PFSK-1 (cell line): Measurements from ENCODE around the gene SPACA6.
A peak's percentile ranks its signal among the peaks of the same experiment; 100 is the strongest.

ENCODE experiments used
- FOXP2 ChIP-seq: optimal IDR thresholded peaks from 2 replicates; pipeline ENCODE3; 2011; ENCODE audit warnings: borderline replicate concordance, control low read depth, inconsistent platforms; ENCODE audit not compliant: insufficient read depth; ENCODE audit errors: extremely low read length, extremely low read depth
- POLR2AphosphoS5 ChIP-seq: IDR thresholded peaks from 2 replicates; pipeline ENCODE4 v1.6.1; 2012; ENCODE audit warnings: low read depth, mild to moderate bottlenecking, control low read depth, low read length, moderate library complexity
- SIN3A ChIP-seq: IDR thresholded peaks from 2 replicates; pipeline ENCODE4 v1.6.1; 2012; ENCODE audit warnings: mild to moderate bottlenecking, low read length, moderate library complexity, borderline replicate concordance; ENCODE audit not compliant: insufficient read depth
- TAF1 ChIP-seq: IDR thresholded peaks from 2 replicates; pipeline ENCODE4 v1.6.1; 2012; ENCODE audit warnings: low read length, control low read depth, borderline replicate concordance; ENCODE audit not compliant: insufficient read depth
- TF ChIP-seq, protein P1 (sequence below), 2 experiments: IDR thresholded peaks; 2 replicates each; pipeline versions ENCODE4 v1.6.1 to v1.8.0; 2011 to 2012; ENCODE audit warnings: low read depth in 2 of 2, low read length in 2 of 2, control low read depth in 1 of 2, inconsistent platforms in 1 of 2, mild to moderate bottlenecking in 1 of 2, moderate library complexity in 1 of 2; ENCODE audit not compliant: insufficient read depth in 1 of 2

The SPACA6 gene

DNA sequence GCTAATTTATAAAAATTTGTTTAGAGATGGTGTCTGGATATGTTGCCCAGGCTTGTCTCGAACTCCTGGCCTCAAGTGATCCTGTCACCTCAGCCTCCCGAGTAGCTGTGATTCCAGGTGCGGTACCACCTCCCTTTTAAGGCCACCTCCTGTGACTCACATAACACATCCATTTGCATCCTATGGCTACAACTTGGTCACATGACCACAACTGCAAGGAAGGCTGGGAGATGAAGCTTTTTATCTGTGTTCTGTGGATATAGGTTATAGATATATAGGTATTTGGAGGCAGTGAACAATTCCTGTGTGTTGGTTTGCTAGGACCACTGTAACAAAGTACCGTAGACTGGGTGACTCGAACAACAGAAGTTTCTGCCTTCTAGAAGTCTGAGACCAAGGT is 6.0 kb downstream of the SPACA6 start:
- no peak for TF ChIP-seq SIN3A
- no peak for TF ChIP-seq FOXP2
- TF ChIP-seq TAF1, result no peak
- TF ChIP-seq, protein P1, sequence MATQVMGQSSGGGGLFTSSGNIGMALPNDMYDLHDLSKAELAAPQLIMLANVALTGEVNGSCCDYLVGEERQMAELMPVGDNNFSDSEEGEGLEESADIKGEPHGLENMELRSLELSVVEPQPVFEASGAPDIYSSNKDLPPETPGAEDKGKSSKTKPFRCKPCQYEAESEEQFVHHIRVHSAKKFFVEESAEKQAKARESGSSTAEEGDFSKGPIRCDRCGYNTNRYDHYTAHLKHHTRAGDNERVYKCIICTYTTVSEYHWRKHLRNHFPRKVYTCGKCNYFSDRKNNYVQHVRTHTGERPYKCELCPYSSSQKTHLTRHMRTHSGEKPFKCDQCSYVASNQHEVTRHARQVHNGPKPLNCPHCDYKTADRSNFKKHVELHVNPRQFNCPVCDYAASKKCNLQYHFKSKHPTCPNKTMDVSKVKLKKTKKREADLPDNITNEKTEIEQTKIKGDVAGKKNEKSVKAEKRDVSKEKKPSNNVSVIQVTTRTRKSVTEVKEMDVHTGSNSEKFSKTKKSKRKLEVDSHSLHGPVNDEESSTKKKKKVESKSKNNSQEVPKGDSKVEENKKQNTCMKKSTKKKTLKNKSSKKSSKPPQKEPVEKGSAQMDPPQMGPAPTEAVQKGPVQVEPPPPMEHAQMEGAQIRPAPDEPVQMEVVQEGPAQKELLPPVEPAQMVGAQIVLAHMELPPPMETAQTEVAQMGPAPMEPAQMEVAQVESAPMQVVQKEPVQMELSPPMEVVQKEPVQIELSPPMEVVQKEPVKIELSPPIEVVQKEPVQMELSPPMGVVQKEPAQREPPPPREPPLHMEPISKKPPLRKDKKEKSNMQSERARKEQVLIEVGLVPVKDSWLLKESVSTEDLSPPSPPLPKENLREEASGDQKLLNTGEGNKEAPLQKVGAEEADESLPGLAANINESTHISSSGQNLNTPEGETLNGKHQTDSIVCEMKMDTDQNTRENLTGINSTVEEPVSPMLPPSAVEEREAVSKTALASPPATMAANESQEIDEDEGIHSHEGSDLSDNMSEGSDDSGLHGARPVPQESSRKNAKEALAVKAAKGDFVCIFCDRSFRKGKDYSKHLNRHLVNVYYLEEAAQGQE (IDR thresholded peaks at IDR 0.05; ENCODE audit: insufficient read depth in 1 of 2, low read depth in 2 of 2, low read length in 2 of 2), result no peak
- no peak for TF ChIP-seq POLR2AphosphoS5

DNA sequence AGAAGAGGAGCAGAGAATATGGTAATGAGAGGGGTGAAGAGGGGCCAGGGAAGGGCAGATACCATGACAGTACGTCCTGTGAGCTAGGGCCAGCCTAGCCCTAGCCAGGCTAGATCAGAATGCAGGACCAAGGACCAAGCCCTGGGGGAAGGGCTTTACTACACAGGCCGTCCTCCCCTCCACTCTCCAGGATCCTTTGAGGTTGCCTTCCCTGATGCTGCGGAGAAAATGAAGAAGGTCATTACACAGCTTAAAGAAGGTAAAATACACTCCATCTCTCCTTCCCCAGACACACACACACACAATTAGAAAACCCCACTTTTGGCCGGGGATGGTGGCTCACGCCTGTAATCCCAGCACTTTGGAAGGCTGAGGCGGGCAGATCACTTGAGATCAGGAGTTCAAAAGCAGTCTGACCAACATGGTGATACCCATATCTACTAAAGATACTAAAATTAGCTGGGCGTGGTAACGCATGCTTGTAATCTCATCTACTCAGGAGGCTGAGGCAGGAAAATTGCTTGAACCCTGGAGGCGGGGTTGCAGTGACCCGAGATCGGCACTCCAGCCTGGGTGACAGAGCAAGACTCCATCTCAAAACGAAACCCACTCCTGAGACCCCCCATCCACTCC is 8.5 kb downstream of the SPACA6 start:
- TF ChIP-seq TAF1 (no peak), POLR2AphosphoS5 (no peak; the same call in 1 of the 2 replicates), SIN3A (no peak), FOXP2 (no peak)
- TF ChIP-seq, protein P1 (IDR thresholded peaks at IDR 0.05; ENCODE audit: insufficient read depth in 1 of 2, low read depth in 2 of 2, low read length in 2 of 2), result no peak

DNA sequence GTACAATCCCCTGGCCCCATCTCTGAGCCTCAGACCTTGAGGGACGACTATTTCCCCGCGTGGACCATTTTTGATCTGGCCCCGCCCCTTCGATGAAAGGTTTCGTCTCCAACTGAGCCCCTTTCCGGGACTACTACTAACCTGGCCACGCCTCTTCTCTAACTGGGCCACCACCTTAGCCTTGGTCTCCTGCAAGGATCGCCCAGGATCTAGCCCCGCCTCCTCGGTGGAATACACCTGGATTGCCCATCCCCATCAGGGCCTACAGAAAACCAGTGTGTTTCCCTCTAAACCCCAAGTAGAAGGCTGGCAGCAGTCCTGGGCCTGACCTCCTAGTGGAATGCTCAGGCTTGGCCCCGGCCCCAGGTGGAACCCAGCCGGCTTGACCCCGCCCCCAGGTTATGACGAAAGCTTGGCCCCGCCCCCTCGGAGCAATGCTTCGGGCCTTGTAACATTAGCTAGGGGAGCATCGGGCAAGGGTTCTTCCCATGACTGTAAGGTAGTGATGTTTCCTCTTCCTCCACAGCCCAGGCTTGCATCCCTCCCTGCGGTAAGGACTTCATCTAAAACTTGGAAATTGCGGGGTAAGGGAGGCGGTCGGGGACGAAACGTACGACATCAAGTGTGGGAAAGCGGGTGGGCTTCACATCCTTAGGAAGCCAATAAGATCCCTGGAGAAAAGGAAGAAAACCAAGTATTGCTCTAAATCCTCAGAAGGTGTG is 9.1 kb downstream of the SPACA6 start:
- TF ChIP-seq POLR2AphosphoS5 (peak; percentile 5; the same call in 1 of the 2 replicates), FOXP2 (no peak)

DNA sequence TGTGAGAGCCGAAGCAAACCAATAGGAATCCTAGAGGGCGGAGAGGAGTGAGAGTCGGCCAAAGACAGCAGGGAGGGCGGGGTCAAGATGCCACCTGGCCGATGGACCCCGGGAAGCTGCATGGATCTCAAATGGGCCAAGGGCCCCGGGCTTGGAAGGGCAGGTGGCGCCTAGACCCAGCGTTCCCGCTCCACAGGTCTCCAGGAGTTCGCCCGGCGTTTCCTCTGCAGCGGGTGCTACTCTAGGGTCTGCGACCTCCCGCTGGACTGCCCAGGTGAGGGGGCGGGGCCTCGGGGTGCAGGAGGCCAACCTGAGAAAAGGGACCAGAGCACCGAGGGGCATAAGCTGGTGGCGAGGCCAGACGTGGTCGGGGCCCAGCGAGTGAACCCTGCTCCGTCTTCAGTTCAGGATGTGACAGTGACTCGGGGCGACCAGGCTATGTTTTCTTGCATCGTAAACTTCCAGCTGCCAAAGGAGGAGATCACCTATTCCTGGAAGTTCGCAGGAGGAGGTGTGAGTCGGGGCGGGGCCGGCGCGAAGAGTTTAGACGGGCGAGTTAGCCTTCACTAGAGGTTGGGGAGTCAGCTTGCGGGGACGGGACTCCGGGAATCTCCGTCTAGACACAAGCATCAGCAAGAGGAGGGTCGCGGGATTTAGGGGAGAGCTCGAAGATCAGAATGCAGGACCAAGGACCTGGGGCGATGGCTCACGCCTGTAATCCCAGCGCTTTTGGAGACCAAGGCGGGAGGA is 9.9 kb downstream of the SPACA6 start:
- TF ChIP-seq FOXP2 (no peak), SIN3A (no peak), POLR2AphosphoS5 (no peak), TAF1 (no peak)
- TF ChIP-seq, protein P1 (IDR thresholded peaks at IDR 0.05; ENCODE audit: insufficient read depth in 1 of 2, low read depth in 2 of 2, low read length in 2 of 2), result no peak

DNA sequence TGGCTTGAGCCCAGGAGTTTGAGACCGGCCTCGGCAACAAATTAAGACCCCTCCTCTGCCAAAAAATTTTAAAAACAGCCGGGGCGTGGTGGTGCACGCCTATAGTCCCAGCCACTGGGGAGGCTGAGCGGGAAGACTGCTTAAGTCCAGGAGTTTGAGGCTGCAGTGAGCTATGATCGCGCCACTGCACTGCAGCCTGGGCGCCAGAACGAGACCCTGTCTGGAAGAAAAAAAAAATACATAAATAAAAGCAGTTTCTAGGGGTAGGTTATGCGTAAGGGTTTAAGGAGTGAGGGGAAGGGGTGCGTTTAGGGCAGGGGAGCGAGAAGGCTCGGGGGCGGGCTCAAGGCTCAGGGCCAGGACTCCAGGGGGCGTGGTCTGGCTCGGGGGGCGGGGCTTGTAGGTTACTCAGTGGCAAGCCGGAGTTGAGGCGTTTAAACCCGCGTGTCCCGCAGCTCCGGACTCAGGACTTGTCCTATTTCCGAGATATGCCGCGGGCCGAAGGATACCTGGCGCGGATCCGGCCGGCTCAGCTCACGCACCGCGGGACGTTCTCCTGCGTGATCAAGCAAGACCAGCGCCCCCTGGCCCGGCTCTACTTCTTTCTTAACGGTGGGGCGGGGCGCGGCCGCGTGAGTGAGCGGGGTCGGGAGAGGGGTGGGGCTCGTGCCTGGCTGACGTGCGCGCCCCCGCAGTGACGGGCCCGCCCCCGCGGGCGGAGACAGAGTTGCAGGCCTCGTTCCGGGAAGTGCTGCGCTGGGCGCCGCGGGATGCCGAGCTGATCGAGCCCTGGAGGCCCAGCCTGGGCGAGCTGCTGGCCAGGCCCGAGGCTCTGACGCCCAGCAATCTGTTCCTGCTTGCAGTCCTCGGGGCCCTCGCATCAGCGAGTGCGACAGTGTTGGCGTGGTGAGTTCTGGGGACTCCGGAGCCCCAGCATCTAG is 10.7 kb downstream of the SPACA6 start:
- TF ChIP-seq POLR2AphosphoS5 (peak; percentile 92), TAF1 (peak; percentile 68; the same call in 1 of the 2 replicates), FOXP2 (peak; percentile 97), SIN3A (no peak)
- TF ChIP-seq, protein P1 (IDR thresholded peaks at IDR 0.05; ENCODE audit: insufficient read depth in 1 of 2, low read depth in 2 of 2, low read length in 2 of 2), result 0 out of 4 replicates have a peak, but pooled peaks have one; percentile 32 to 36
